NT2/D1 (cell line): ENCODE data around the gene KCTD15.

ENCODE experiments used
- SUZ12 ChIP-seq: IDR thresholded peaks from 2 replicates; pipeline ENCODE4 v1.6.1; 2011; ENCODE audit not compliant: insufficient read length, insufficient read depth; ENCODE audit errors: extremely low read depth
- YY1 ChIP-seq: IDR thresholded peaks from 2 replicates; pipeline ENCODE4 v1.6.1; 2011; ENCODE audit not compliant: insufficient read length, insufficient read depth

DNA sequence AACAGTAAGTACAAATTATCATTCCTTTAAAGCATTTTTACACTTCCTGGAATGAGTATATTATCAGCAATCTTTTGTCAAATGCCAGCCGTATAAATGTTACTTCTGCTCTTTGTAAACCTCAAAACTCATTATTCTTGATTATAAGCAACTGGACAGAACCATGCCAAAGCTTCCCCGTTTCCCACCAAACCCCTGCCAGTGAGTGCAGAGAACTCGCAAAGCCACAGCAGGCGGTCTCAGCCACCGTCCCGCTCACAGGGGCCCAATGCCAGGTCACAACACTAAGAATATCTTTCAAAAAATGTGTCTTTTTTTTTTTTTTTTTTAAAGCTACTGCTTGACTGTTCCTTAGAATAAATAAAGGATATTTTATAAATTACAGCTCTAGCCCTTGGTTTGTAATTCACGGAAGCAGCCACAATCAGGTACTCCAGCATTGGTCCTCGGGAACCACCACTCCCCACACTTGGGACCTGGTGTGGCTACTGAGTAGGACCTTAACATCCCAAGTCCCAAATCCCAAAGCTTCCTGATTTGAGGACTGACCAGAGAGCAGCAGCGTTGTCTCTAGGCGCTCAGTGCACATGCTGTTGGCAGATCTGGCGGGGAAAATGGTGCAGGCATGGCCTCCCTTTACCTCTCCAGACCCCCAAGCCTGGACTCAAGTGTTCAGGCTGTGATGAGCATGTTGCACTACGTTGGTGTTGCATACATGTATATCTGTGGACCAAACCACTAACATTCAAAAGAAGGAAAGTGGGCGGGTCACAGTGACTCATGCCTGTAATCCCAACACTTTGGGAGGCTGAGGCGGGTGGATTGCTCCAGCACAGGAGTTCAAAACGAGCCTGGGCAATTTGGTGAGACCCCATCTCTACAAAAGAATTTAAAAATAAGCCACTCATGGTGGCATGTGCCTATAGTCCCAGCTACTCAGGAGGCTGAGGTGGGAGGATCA is 19.0 kb downstream of the KCTD15 start:
- TF ChIP-seq SUZ12 (no peak), YY1 (no peak)
